ENCODE data around the gene ARHGAP10. TPM values are rescaled to one million over a fixed set of nuclear protein-coding genes. Genes with fewer than 3 reads are reported as not detected.

ARHGAP10 gene
- total RNA-seq, 1 donor from 2014 or later: 8.3 TPM

DNA sequence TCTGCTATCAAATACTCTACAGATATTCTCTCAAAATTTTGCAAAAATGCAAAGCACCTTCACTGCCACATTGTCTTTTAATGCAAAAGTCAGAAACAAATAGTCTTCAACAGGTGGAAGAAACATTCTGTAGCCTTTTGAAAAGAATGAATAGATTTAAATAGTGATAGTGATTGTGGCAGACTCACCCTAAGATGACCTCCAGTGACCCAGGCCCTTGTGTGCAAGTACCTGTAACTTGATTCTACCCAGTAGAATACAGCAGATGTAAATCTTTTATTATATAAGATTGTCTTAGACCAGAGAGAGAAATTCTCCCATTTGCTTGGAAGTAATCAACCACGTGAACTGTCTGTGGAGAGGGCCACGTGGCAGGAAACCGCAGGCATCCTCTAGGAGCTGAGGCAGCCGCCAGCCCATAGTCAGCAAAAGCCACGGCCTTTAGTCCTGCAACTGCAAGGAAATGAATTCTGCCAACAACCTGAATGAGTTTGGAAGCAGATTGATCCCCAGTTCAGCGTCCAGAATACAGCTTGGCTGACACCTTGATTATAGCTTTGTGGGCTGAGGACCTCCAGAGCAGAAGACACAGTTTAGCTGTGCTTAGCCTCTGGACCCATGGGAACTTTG is 272.5 kb downstream of the ARHGAP10 start:
- Mint-ChIP-seq H3K4me3 (no peak overlapping the region), H3K4me1 (peaks cover 8% of the 10 kb centered on the region), H3K27ac (no peak overlapping the region), H3K36me3 (ENCODE audit: low read depth) (no peaks in the 10 kb centered on the region), H3K9me3 (peaks cover 5% of the 10 kb centered on the region), H3K27me3 (no peaks in the 10 kb centered on the region)
- intact Hi-C loops (cut with micrococcal nuclease): no loop called here
- DNase-seq: no peak

DNA sequence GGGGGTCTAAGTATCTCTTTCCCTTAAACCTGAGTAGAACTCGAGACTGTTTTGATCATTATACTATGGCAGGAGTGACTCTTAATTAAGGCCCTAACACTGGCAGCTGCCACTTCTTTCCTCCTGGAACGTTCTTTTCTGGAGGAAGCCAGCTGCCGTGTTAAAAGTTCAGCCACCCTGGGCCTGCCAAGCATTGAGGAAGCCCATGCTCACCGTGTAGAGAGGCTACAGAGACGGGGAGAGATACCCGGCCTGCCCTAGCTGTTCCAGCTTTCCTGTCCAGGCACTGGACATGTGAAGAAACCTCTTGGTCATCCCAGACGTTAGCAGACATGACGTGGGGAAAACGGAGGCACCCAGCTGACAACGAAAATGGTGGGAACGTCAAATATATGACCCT is 274.1 kb downstream of the ARHGAP10 start:
- Mint-ChIP-seq H3K27ac (no peak overlapping the region), H3K9me3 (peaks cover 7% of the 10 kb centered on the region), H3K27me3 (no peaks in the 10 kb centered on the region), H3K4me1 (peaks cover 8% of the 10 kb centered on the region), H3K4me3 (no peak overlapping the region), H3K36me3 (ENCODE audit: low read depth) (no peaks in the 10 kb centered on the region)
- intact Hi-C loops (cut with micrococcal nuclease): no loop called here
- DNase-seq: no peak

DNA sequence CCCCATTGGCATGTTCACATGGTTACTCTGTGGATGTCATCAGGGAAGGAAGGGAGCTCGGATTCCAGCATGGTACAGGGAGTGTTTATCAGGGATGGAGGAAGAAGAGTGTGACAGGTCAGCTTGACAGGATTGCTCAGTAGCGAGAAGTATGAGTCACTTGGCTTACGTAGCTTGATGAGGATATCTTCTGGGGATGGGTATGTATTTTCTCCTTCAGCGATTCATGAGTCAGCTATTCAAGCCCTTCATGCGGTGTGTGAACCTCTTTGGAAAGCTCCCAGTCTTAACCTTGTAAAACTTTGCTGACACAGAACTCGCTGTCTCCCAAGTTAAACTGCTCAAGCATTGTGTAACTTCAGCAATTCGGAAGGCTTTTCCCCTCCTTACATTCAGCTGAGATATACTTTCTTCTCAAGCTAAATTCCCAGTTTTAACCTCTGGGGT is 275.4 kb downstream of the ARHGAP10 start:
- Mint-ChIP-seq H3K4me3 (no peak overlapping the region), H3K9me3 (peaks cover 10% of the 10 kb centered on the region), H3K36me3 (ENCODE audit: low read depth) (no peaks in the 10 kb centered on the region), H3K4me1 (peaks cover 8% of the 10 kb centered on the region), H3K27ac (no peak overlapping the region), H3K27me3 (no peaks in the 10 kb centered on the region)
- no peak for DNase-seq
- intact Hi-C loops (cut with micrococcal nuclease): no loop called here

DNA sequence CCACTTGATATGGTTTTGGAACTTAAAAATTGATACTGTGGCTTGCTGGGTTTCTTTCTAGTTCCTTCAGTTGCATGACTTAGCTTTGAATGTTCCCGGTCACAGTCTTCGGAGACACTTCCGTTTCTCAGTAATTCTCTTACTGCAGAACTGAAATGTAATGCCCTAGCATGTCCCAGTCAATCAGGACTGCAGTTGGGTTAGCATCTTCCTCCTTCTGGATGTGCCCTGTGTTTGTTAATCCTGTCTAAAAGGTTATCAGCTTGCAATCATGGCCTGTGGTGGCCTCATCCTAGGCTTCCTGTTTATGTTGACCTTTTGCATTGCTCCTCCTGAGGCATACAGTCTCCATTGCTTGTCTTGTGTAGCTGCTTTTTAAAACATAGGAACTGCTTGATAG is 275.9 kb downstream of the ARHGAP10 start:
- H3K4me1 Mint-ChIP-seq: peaks cover 8% of the 10 kb centered on the region
- H3K9me3 Mint-ChIP-seq: peaks cover 10% of the 10 kb centered on the region
- H3K36me3 Mint-ChIP-seq (ENCODE audit: low read depth): no peaks in the 10 kb centered on the region
- H3K4me3 Mint-ChIP-seq: no peak overlapping the region
- H3K27me3 Mint-ChIP-seq: no peaks in the 10 kb centered on the region
- no peak for DNase-seq
- no peak overlapping the region for H3K27ac Mint-ChIP-seq
- intact Hi-C loops (cut with micrococcal nuclease): no loop called here

DNA sequence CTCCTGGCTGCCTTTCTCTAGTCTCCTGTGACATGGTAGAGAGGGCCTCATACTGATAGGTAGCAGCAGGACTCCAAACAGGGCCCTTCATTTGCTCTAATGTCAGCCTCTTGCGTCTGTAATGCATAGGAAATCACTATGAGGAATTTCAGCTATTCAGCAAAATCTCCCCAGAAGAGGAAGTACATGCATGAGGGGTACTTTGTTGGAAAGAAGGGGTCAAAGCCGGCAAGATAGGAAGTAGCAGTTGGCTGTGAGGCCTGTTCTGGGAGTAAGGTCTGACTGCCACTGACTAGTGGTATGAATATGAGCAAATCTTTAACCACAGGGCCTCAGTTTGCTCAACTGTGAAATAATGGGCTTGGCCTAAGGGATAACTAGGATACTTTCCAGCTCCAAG is 283.2 kb downstream of the ARHGAP10 start:
- no peaks in the 10 kb centered on the region for H3K36me3 Mint-ChIP-seq (ENCODE audit: low read depth)
- H3K9me3 Mint-ChIP-seq: peaks cover 5% of the 10 kb centered on the region
- H3K4me1 Mint-ChIP-seq: no peaks in the 10 kb centered on the region
- H3K4me3 Mint-ChIP-seq: no peak overlapping the region
- no peak overlapping the region for H3K27ac Mint-ChIP-seq
- no peak for DNase-seq
- H3K27me3 Mint-ChIP-seq: no peaks in the 10 kb centered on the region
- intact Hi-C loops (cut with micrococcal nuclease): no loop called here

DNA sequence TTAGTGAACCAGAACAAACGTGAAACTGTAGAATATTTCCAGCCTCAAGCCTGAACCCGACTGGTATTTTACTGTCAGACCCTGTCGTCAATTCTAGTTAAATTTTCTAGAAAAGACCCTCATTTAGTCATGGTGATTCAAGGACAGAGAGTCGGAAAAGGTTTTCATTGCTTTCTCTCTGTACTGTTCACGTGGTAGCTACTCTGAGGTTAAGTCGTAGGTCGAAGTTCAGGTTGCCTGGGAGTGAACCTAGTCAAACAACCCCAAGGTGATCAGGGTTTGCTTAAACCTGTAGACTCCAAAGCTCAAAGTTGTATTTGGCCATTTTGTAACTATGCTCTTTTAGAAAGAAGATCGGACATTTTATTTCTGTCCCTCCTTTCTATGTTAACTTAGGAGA is 283.6 kb downstream of the ARHGAP10 start:
- Mint-ChIP-seq H3K36me3 (ENCODE audit: low read depth) (no peaks in the 10 kb centered on the region), H3K9me3 (peaks cover 5% of the 10 kb centered on the region), H3K27ac (no peak overlapping the region), H3K4me1 (no peaks in the 10 kb centered on the region), H3K27me3 (no peaks in the 10 kb centered on the region), H3K4me3 (no peak overlapping the region)
- no peak for DNase-seq
- intact Hi-C loops (cut with micrococcal nuclease): no loop called here

- DNase-seq: no peak
- Mint-ChIP-seq H3K36me3 (ENCODE audit: low read depth) (no peaks in the 10 kb centered on the region), H3K4me1 (no peaks in the 10 kb centered on the region), H3K4me3 (no peak overlapping the region), H3K9me3 (peaks cover 2% of the 10 kb centered on the region), H3K27ac (no peak overlapping the region), H3K27me3 (no peaks in the 10 kb centered on the region)
- intact Hi-C loops (cut with micrococcal nuclease): no loop called here
These were observed 284.3 kb downstream of the ARHGAP10 start for GRCh38 chr4:148016063-148016637.

DNA sequence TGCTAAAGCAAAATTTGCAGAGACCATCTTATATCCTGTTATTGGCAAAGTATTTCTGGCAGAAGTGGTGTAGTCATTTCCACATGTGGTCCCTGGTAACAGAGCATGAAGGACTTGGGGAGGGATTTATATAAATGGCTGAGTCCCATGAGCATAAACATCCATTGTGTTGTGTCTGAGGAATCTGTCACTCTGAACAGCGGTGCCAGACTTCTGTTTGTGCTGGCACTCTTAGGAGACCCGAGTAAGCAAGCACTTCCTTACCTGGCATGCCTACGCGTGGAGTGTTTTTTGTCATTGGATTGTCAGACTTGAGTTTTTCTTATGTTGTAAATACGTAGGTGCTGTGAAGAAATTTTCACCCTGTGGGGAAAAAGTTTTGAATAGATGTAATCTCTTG is 285.9 kb downstream of the ARHGAP10 start:
- Mint-ChIP-seq H3K27ac (no peak overlapping the region), H3K4me1 (no peaks in the 10 kb centered on the region), H3K4me3 (no peak overlapping the region), H3K27me3 (no peaks in the 10 kb centered on the region), H3K36me3 (ENCODE audit: low read depth) (no peaks in the 10 kb centered on the region), H3K9me3 (no peaks in the 10 kb centered on the region)
- intact Hi-C loops (cut with micrococcal nuclease): no loop called here
- DNase-seq: no peak

DNA sequence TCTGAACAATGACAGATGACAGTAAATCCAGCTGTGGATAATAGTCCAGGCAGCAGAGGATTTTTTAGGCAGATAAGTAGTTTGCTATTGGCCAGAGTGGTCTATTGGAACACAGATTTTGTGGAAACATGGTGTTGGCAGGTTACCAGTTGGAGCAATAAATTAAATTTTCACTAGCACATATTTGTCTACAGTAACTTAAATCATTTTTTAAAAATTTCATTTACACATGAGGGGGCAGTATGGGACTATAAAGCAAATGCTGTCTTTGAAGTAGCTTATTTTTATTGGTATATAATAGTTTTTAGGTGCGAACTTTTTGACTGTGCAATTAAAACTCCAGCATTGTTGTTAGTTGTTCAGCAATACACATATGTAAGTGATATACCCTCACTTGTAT is 289.8 kb downstream of the ARHGAP10 start:
- H3K27me3 Mint-ChIP-seq: no peaks in the 10 kb centered on the region
- H3K4me3 Mint-ChIP-seq: no peak overlapping the region
- H3K36me3 Mint-ChIP-seq (ENCODE audit: low read depth): no peaks in the 10 kb centered on the region
- no peak overlapping the region for H3K27ac Mint-ChIP-seq
- no peaks in the 10 kb centered on the region for H3K4me1 Mint-ChIP-seq
- intact Hi-C loops (cut with micrococcal nuclease): no loop called here
- H3K9me3 Mint-ChIP-seq: no peaks in the 10 kb centered on the region
- no peak for DNase-seq

DNA sequence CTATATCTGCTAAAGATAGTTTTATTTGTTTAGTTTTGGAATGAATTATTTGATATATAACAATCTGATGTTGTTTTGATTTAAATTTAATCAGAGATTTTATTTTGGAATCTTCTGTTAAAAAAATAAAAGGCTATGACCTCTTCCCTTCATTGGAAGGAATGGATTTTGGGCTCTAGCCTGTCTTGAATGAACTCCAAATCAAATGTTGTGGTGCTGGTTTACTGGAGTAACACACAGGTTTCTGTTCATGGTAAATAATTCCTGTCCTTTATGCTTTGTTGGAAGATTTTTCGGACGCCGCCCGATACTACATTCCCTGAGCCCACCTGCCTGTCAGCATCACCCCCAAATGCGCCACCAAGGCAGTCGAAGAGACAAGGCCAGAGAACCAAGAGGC is 291.1 kb downstream of the ARHGAP10 start:
- intact Hi-C loops (cut with micrococcal nuclease): no loop called here
- H3K4me3 Mint-ChIP-seq: no peak overlapping the region
- H3K9me3 Mint-ChIP-seq: no peaks in the 10 kb centered on the region
- H3K36me3 Mint-ChIP-seq (ENCODE audit: low read depth): no peaks in the 10 kb centered on the region
- no peaks in the 10 kb centered on the region for H3K4me1 Mint-ChIP-seq
- H3K27ac Mint-ChIP-seq: no peak overlapping the region
- no peak for DNase-seq
- no peaks in the 10 kb centered on the region for H3K27me3 Mint-ChIP-seq

- H3K9me3 Mint-ChIP-seq: no peaks in the 10 kb centered on the region
- H3K4me1 Mint-ChIP-seq: no peaks in the 10 kb centered on the region
- H3K4me3 Mint-ChIP-seq: no peak overlapping the region
- no peaks in the 10 kb centered on the region for H3K36me3 Mint-ChIP-seq (ENCODE audit: low read depth)
- intact Hi-C loops (cut with micrococcal nuclease): no loop called here
- H3K27ac Mint-ChIP-seq: no peak overlapping the region
- H3K27me3 Mint-ChIP-seq: no peaks in the 10 kb centered on the region
- DNase-seq: no peak
These were observed 291.8 kb downstream of the ARHGAP10 start for GRCh38 chr4:148023512-148024181.

DNA sequence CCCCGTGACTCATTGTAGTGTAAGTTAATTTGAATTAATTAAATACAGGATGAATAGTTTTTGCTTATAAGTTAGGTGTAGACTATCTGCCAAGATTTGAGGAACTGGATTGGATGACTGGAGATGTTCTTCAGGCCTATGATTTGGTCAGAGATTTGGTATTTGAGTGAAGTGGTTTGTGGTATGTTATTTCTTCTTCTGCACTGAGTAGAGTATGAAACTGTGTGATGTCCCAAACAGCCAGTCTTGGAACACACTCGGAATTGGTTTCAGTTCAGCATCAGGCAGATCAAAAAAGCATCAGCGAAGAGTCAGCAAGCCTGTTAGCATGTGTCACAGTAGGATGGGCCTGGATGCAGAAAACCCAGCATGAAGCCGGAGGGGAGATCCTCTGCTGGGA is 294.1 kb downstream of the ARHGAP10 start:
- Mint-ChIP-seq H3K4me3 (no peak overlapping the region), H3K36me3 (ENCODE audit: low read depth) (no peaks in the 10 kb centered on the region), H3K4me1 (no peaks in the 10 kb centered on the region), H3K27ac (no peak overlapping the region), H3K9me3 (no peaks in the 10 kb centered on the region), H3K27me3 (no peaks in the 10 kb centered on the region)
- intact Hi-C loops (cut with micrococcal nuclease): no loop called here
- DNase-seq: no peak

DNA sequence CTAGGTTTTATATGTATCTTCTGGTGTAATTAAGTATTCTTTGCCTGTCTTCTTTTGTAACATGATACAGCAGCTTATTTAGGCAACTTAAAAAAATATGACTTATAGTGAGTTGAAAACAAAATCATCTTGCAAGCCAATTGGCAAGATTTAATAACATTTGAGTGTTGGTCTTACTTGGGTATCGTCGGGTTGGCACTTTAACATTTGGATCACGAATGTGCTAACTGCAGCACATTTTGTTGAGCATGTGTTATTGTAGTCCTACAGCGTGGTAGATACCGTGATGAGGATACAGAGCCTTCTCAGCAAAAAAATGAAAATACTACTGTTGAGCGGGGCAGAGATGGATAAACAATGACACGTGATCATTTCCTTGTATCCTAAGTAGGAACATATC is 295.3 kb downstream of the ARHGAP10 start:
- no peaks in the 10 kb centered on the region for H3K27me3 Mint-ChIP-seq
- intact Hi-C loops (cut with micrococcal nuclease): no loop called here
- H3K36me3 Mint-ChIP-seq (ENCODE audit: low read depth): no peaks in the 10 kb centered on the region
- no peak overlapping the region for H3K27ac Mint-ChIP-seq
- no peaks in the 10 kb centered on the region for H3K4me1 Mint-ChIP-seq
- no peak overlapping the region for H3K4me3 Mint-ChIP-seq
- no peak for DNase-seq
- no peaks in the 10 kb centered on the region for H3K9me3 Mint-ChIP-seq

DNA sequence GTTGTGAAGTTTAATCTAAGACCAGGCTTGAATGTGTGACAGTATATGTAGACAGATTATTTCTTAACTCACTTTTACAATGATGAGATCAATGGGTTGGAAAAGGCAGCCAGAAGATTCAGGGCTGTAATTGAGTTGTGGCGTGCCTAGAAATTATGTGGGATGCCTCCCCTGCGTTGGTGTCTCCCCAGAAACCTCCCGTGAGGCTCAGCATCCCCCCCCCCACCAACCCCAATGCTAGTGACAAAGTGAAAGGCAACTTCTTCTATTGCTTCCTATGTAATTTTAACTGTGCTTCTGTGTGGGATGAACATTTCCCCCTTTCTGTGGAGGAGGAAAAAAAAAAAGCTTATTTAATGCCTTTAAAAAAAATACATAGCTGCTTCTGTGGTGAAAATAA is 297.9 kb downstream of the ARHGAP10 start:
- Mint-ChIP-seq H3K36me3 (ENCODE audit: low read depth) (no peaks in the 10 kb centered on the region), H3K9me3 (no peaks in the 10 kb centered on the region), H3K27ac (no peak overlapping the region), H3K4me1 (no peaks in the 10 kb centered on the region), H3K27me3 (no peaks in the 10 kb centered on the region), H3K4me3 (no peak overlapping the region)
- DNase-seq: no peak
- intact Hi-C loops (cut with micrococcal nuclease): no loop called here
